Measurements from ENCODE around the gene CACNA1F.

GRCh38 chrX:49273181-49273727, 40.1 kb upstream of the CACNA1F start:
- TF ChIP-seq, protein P1, sequence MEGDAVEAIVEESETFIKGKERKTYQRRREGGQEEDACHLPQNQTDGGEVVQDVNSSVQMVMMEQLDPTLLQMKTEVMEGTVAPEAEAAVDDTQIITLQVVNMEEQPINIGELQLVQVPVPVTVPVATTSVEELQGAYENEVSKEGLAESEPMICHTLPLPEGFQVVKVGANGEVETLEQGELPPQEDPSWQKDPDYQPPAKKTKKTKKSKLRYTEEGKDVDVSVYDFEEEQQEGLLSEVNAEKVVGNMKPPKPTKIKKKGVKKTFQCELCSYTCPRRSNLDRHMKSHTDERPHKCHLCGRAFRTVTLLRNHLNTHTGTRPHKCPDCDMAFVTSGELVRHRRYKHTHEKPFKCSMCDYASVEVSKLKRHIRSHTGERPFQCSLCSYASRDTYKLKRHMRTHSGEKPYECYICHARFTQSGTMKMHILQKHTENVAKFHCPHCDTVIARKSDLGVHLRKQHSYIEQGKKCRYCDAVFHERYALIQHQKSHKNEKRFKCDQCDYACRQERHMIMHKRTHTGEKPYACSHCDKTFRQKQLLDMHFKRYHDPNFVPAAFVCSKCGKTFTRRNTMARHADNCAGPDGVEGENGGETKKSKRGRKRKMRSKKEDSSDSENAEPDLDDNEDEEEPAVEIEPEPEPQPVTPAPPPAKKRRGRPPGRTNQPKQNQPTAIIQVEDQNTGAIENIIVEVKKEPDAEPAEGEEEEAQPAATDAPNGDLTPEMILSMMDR (IDR thresholded peaks at IDR 0.05) = no peak
- TF ChIP-seq POLR2AphosphoS5 (IDR thresholded peaks at IDR 0.05) = no peak
